ENCODE results near the gene FANCC.

DNA sequence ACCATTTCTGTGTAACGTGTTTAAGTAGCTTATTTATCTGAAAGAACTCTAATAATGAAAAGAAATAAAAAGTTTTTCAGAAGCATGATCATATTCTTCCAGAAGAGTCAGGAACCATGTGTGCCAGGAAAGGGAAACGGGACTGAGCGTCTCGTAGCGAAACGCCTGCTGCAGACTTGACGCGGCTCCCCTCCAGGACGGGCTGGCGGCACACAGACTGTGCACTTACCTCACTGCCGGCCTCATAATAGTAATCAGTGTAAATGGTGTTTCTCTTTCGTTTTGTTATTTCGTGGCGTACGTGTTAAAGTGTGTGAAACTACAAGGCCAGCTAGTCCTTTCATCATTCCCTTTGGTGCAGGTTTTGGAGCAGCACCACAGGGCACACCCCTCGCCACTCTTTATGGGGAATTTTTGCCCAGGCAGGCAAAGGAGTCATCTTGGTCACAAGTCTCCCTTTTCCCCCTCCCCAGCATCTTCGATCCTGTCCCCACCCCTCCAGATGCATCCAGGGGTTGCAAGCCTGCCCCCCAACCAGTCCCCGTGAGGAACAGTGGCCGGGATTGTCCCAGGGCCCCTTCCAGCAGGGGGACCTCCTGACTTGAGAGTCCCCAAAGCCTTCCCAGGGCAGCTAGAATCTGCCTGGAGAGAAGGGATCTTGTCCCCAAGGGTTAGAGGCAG is 233.1 kb downstream of the FANCC start:
- TF ChIP-seq EZH2 (IDR thresholded peaks at IDR 0.05; ENCODE audit: borderline replicate concordance, low read depth, low read length, poor library complexity, severe bottlenecking), result no peak
- no peak for TF ChIP-seq CTCF (conservative IDR thresholded peaks at IDR 0.05; ENCODE audit: low read depth, low read length)
